ENCODE data around the gene GNB1L.
"Not testable (repeated sequence)": the region's sequence is repeated elsewhere in the genome, so short reads cannot be mapped to it uniquely, and the experiment has no call there.

The GNB1L gene

GRCh38 chr22:19843857-19844376 is 10.8 kb downstream of the GNB1L start:
- DNase-seq: no peak
- no peak for ATAC-seq

- no peak for DNase-seq
- no peak for ATAC-seq
These were observed 11.4 kb downstream of the GNB1L start for GRCh38 chr22:19843107-19843856.

DNA sequence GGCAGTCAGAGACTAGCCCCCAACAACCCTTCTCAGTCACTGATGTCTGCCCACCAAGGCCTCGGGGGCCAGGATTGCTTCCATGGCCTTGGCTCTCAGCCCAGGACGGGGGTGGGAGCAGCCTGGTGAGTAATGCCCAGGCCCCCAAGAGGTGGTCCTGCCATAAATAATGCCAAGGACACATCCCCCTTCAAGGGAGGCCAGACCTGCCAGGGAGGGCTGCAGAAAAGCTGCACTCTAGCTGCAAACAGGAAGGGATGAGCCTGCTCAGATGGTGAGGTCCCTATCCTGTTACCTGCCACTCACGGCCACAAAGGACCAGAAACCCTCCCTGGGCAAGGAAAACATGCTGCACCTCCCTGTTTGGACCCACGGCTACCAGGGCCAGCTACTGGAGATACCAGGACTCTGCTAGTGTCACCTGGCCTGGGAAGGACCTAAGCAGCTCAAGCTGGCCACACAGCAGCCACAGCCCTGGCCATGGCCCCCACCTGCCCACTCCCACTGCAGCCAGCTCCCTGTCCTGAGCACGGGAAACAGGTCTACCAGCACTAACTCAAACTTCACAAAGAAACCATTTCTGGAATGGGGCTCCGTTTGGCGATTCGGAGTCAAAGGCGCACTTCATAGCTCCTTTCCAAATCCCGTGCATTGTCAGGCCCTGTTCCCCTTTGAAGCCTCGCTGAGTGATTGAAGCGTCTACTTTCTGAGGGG is 12.1 kb downstream of the GNB1L start:
- ATAC-seq (no peak), DNase-seq (no peak)

GRCh38 chr22:19841641-19842392 is 12.9 kb downstream of the GNB1L start:
- no peak for DNase-seq
- ATAC-seq: no peak

- no peak for ATAC-seq
- no peak for DNase-seq
These were observed 13.6 kb downstream of the GNB1L start for GRCh38 chr22:19840955-19841640.

DNA sequence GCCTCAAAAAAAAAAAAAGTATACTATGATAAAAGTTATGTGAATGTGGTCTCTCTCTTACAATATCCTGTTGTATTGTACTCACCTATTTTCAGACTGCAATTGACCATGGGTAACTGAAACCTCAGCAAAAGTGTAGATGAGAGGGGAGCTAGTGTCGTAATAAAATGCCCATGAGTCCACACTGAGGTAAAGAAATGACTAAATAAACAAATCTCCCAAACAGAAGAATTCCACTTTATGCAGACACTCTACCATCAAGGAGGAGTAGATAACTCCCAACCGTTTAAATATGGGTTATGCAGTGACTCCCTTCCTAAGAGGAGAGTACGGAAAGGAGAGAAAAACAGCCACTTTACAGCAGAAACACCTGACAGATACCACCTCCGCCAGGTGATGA is 14.6 kb downstream of the GNB1L start:
- ATAC-seq: no peak
- DNase-seq: no peak

- ATAC-seq: no peak
- DNase-seq: no peak
These were observed 16.8 kb downstream of the GNB1L start for GRCh38 chr22:19837915-19838314.

- DNase-seq (no peak), ATAC-seq (no peak)
These were observed 18.2 kb downstream of the GNB1L start for GRCh38 chr22:19836512-19836911.

- ATAC-seq (no peak), DNase-seq (no peak)
These were observed 20.1 kb downstream of the GNB1L start for GRCh38 chr22:19834599-19834998.

DNA sequence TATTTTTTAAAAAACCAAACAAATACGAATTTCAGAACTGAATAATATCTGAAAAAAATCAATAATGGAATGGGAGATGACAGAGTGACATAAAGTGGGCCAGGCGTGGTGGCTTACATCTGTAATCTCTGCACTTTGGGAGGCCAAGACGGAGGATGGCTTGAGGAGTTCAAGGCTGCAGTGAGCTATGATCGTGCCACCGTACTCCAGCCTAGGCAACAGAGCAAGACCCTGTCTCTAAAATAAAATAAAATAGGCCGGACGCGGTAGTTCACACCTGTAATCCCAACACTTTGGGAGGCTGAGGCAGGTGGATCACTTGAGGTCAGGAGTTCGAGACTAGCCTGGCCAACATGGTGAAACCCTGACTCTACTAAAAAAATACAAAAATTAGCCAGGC is 21.3 kb downstream of the GNB1L start:
- not testable (repeated sequence) for ATAC-seq, DNase-seq

- DNase-seq (no peak), ATAC-seq (no peak)
These were observed 22.1 kb downstream of the GNB1L start for GRCh38 chr22:19832476-19833108.

DNA sequence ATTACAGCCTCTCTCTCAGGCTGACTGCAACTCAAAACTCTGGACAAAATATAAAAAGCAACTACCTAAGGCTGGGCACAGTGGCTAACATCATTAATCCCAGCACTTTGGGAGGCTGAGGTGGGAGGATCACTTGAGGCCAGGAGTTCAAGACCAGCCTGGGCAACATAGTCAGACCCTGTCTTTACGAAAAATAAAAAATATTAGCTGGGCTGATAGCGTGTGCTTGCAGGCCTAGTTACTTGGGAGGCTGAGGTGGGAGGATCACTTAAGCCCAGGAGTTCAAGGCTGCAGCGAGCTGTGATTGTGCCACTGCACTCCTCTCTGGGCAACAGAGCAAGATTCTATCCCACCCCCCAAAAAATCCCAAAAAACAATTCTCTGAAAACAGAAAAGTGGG is 22.7 kb downstream of the GNB1L start:
- not testable (repeated sequence) for ATAC-seq, DNase-seq

GRCh38 chr22:19831016-19831415 is 23.7 kb downstream of the GNB1L start:
- DNase-seq: no peak
- ATAC-seq: no peak

DNA sequence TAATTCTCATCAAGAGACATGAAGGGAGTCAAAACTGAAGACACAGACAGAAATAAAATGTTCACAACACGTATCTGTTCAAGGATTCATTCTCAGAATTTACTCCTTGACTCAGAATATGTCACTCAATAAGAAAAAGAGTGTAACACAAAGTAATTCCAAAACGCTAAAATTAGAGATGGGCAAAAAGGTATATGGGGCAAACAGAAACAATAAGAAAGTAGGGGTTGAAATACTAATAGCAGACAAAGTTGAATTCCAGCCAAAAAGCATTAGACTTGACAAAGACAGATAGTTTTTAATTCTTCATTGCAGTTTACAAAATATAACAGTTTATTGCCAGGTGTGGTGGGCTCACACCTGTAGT is 26.7 kb downstream of the GNB1L start:
- no peak for DNase-seq
- no peak for ATAC-seq

GRCh38 chr22:19827341-19828034 is 27.2 kb downstream of the GNB1L start:
- no peak for DNase-seq
- ATAC-seq: no peak

GRCh38 chr22:19826619-19826950 is 28.1 kb downstream of the GNB1L start:
- DNase-seq (no peak), ATAC-seq (no peak)

DNA sequence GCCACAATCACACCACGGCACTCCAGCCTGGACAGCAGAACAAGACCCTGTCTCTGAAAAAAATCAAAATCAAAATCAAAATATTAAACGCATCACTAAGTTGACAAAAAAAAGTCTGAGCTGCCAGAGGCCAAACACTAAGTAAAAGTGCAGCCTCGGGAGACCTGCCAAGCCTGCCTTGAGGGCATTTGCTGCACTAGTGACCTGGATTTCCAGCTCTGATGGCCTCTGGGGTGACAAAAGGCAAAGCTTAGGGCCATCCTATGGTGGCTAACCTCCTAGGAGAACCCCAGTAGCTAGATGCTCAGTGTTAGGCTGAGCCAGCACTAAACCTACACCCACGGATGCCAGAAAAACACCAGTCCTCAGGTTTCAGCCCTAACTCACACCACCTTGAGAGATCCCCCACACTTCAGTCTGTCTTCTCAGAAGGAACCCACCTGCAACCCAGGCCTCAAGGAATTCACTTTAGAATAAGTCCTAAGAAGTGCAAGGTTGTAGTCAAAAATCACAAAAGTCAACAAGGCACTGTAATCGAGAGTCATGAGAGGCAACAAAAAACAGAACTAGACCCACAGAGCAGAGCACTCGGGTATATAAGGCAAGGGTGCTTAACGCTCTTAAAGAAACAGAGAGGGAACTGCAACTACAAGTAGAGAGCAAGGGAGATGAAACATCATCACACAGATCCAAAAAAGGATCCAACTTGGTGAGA is 28.6 kb downstream of the GNB1L start:
- DNase-seq (no peak), ATAC-seq (no peak)

- DNase-seq (no peak), ATAC-seq (no peak)
These were observed 29.7 kb downstream of the GNB1L start for GRCh38 chr22:19824926-19825339.

- DNase-seq (no peak), ATAC-seq (no peak)
These were observed 30.3 kb downstream of the GNB1L start for GRCh38 chr22:19824212-19824925.

- DNase-seq: no peak
- no peak for ATAC-seq
These were observed 30.8 kb downstream of the GNB1L start for GRCh38 chr22:19823902-19824211.
